Loucy (cell line): ENCODE measurements around the gene SAMD4A.

Source experiments
- H2AFZ ChIP-seq: fragments of 200-600 bp; sonication (generic); 2 replicates; pipeline ENCODE4 v1.6.0; 2016; ENCODE audit warnings: antibody characterized with exemption, mild to moderate bottlenecking, low read length, moderate library complexity
- H3F3A ChIP-seq: fragments of 200-600 bp; 2 replicates; pipeline ENCODE4 v1.6.0; 2016; ENCODE audit warnings: antibody characterized with exemption, low read depth, mild to moderate bottlenecking
- H3K27me3 ChIP-seq: fragments of 200-600 bp; sonication (generic); 2 replicates; pipeline ENCODE4 v1.6.1; 2014; ENCODE audit warnings: low read length, mild to moderate bottlenecking; ENCODE audit not compliant: insufficient read depth, poor library complexity, severe bottlenecking
- H3K36me3 ChIP-seq: fragments of 200-600 bp; sonication (generic); 2 replicates; pipeline ENCODE4 v1.6.1; 2016; ENCODE audit warnings: low read length; ENCODE audit not compliant: insufficient read depth
- H3K4me1 ChIP-seq: fragments of 200-600 bp; sonication (generic); 2 replicates; pipeline ENCODE4 v1.5.1; 2014; ENCODE audit warnings: low read length, mild to moderate bottlenecking; ENCODE audit not compliant: insufficient read depth, poor library complexity, severe bottlenecking
- H3K4me2 ChIP-seq: fragments of 200-600 bp; sonication (generic); 2 replicates; pipeline ENCODE4 v1.6.0; 2014; ENCODE audit warnings: antibody characterized with exemption, low read length, low read depth, mild to moderate bottlenecking; ENCODE audit not compliant: poor library complexity, severe bottlenecking
- H3K4me3 ChIP-seq: fragments of 200-600 bp; sonication (generic); 2 replicates; pipeline ENCODE4 v1.5.1; 2014; ENCODE audit warnings: low read length, mild to moderate bottlenecking, mixed read lengths; ENCODE audit not compliant: poor library complexity, severe bottlenecking
- H3K79me2 ChIP-seq: fragments of 200-600 bp; sonication (generic); 2 replicates; pipeline ENCODE4 v1.6.1; 2014; ENCODE audit warnings: low read length; ENCODE audit not compliant: insufficient read depth
- H3K9ac ChIP-seq: fragments of 200-600 bp; sonication (generic); 2 replicates; pipeline ENCODE4 v1.6.0; 2014; ENCODE audit warnings: mild to moderate bottlenecking, low read depth, low read length, moderate library complexity; ENCODE audit not compliant: poor library complexity, severe bottlenecking
- H3K9me2 ChIP-seq: fragments of 200-600 bp; sonication (generic); replicated peaks from 2 replicates; pipeline ENCODE4 v1.6.1; 2016; ENCODE audit warnings: low read depth, low read length, mixed read lengths
- H3K9me3 ChIP-seq: fragments of 200-600 bp; sonication (generic); 2 replicates; pipeline ENCODE4 v1.6.1; 2014; ENCODE audit warnings: mild to moderate bottlenecking, antibody characterized with exemption, low read length, low read depth; ENCODE audit not compliant: insufficient read depth
- H4K20me1 ChIP-seq: fragments of 200-600 bp; sonication (generic); 2 replicates; pipeline ENCODE4 v1.6.0; 2014; ENCODE audit warnings: antibody characterized with exemption, low read length, mild to moderate bottlenecking; ENCODE audit not compliant: insufficient read depth, poor library complexity, severe bottlenecking
- CTCF ChIP-seq: fragments of 200-600 bp; sonication (generic); conservative IDR thresholded peaks from 2 replicates; pipeline ENCODE4 v1.5.1; 2014; ENCODE audit warnings: mild to moderate bottlenecking, antibody characterized with exemption, low read length
- EZH2phosphoT487 ChIP-seq: fragments of 200-600 bp; IDR thresholded peaks from 2 replicates; pipeline ENCODE4 v1.6.1; 2018; ENCODE audit warnings: antibody characterized with exemption, mild to moderate bottlenecking, moderate library complexity, borderline replicate concordance

Gene SAMD4A

GRCh38 chr14:54767139-54767431, 200.2 kb downstream of the SAMD4A start:
- H3K79me2 ChIP-seq = no peaks in the 10 kb centered on the region

GRCh38 chr14:54767450-54767849, 200.5 kb downstream of the SAMD4A start:
- H3K9me2 ChIP-seq = no peaks in the 10 kb centered on the region
- no peak overlapping the region for H3K4me3 ChIP-seq
- peaks cover 7% of the 10 kb centered on the region for H3K4me1 ChIP-seq
- no peak overlapping the region for H2AFZ ChIP-seq
- no peaks in the 10 kb centered on the region for H3K79me2 ChIP-seq
- no peaks in the 10 kb centered on the region for H3K36me3 ChIP-seq
- no peaks in the 10 kb centered on the region for H3F3A ChIP-seq
- H3K9ac ChIP-seq = no peak overlapping the region
- H3K27me3 ChIP-seq = no peaks in the 10 kb centered on the region
- H3K9me3 ChIP-seq = no peaks in the 10 kb centered on the region
- H4K20me1 ChIP-seq = no peaks in the 10 kb centered on the region
- H3K4me2 ChIP-seq = no peak overlapping the region
- no peak for TF ChIP-seq CTCF
- TF ChIP-seq EZH2phosphoT487 = no peak

More at GRCh38 chr14:54767139-54767431, 200.2 kb downstream of the SAMD4A start:
- no peaks in the 10 kb centered on the region for H3K9me3 ChIP-seq
- no peak overlapping the region for H2AFZ ChIP-seq
- H3K9ac ChIP-seq = no peak overlapping the region
- peaks cover 7% of the 10 kb centered on the region for H3K4me1 ChIP-seq
- H3K4me3 ChIP-seq = no peak overlapping the region
- H3K36me3 ChIP-seq = no peaks in the 10 kb centered on the region
- H3F3A ChIP-seq = no peaks in the 10 kb centered on the region
- no peaks in the 10 kb centered on the region for H4K20me1 ChIP-seq
- TF ChIP-seq EZH2phosphoT487 = no peak
- TF ChIP-seq CTCF = no peak
- H3K27me3 ChIP-seq = no peaks in the 10 kb centered on the region
- no peaks in the 10 kb centered on the region for H3K9me2 ChIP-seq
- no peak overlapping the region for H3K4me2 ChIP-seq

- no peak overlapping the region for H3K9ac ChIP-seq
- H4K20me1 ChIP-seq = no peaks in the 10 kb centered on the region
- no peaks in the 10 kb centered on the region for H3K9me3 ChIP-seq
- no peaks in the 10 kb centered on the region for H3K27me3 ChIP-seq
- no peak overlapping the region for H3K4me3 ChIP-seq
- TF ChIP-seq EZH2phosphoT487 = no peak
- TF ChIP-seq CTCF = no peak
- peaks cover 18% of the 10 kb centered on the region for H3K4me1 ChIP-seq
- H3K9me2 ChIP-seq = no peaks in the 10 kb centered on the region
- no peaks in the 10 kb centered on the region for H3F3A ChIP-seq
- H3K36me3 ChIP-seq = no peaks in the 10 kb centered on the region
- no peaks in the 10 kb centered on the region for H3K79me2 ChIP-seq
- H2AFZ ChIP-seq = no peak overlapping the region
- no peak overlapping the region for H3K4me2 ChIP-seq
Measured at GRCh38 chr14:54768501-54769129, 201.7 kb downstream of the SAMD4A start.
